Esophagus squamous epithelium (tissue), 5 donors: ENCODE measurements around the gene COL18A1. TPM values are rescaled to one million over a fixed set of nuclear protein-coding genes. Genes with fewer than 3 reads are reported as not detected.

Source experiments
- DNase-seq: peaks from one replicate; lab custom pipeline; 2025; lab: John Stamatoyannopoulos, UW
- H3K27ac ChIP-seq, 4 donors: fragments of 200-600 bp; sonication (generic); one replicate each; pipeline ENCODE4 v1.5.1; 2016 to 2019; ENCODE audit warnings: mild to moderate bottlenecking in 1 of 4
- H3K27me3 ChIP-seq, 4 donors: fragments of 200-600 bp; sonication (generic); 1 replicate in 3 of 4; 2 replicates in 1 of 4; pipeline versions ENCODE4 v1.5.1 to v1.6.0; 2017 to 2021; ENCODE audit warnings: antibody characterized with exemption in 1 of 4
- H3K36me3 ChIP-seq, 3 donors: fragments of 200-600 bp; sonication (generic); one replicate each; pipeline ENCODE4 v1.5.1; 2016 to 2019
- H3K4me1 ChIP-seq, 3 donors: fragments of 200-600 bp; sonication (generic); one replicate each; pipeline ENCODE4 v1.5.1; 2017 to 2019
- H3K4me3 ChIP-seq, 4 donors: fragments of 200-600 bp; sonication (generic); 1 replicate in 3 of 4; 2 replicates in 1 of 4; pipeline ENCODE4 v1.5.1; 2016 to 2019; ENCODE audit warnings: mild to moderate bottlenecking in 2 of 4, moderate library complexity in 1 of 4
- H3K9me3 ChIP-seq, 3 donors: fragments of 200-600 bp; sonication (generic); one replicate each; pipeline ENCODE4 v1.5.1; 2016 to 2019
- CTCF ChIP-seq, 6 experiments: fragments of 450-650 bp in 4 of 6; fragments of 200-600 bp in 2 of 6; sonication (generic) in 2 of 6; IDR thresholded peaks; one replicate each; pipeline ENCODE4 v1.5.1; 2016 to 2019; ENCODE audit warnings: antibody characterized with exemption in 6 of 6, mild to moderate bottlenecking in 4 of 6, moderate library complexity in 4 of 6
- POLR2A ChIP-seq, 4 donors: fragments of 450-650 bp; IDR thresholded peaks; one replicate each; pipeline ENCODE4 v1.6.1; 2017; ENCODE audit warnings: antibody characterized with exemption in 4 of 4, mild to moderate bottlenecking in 4 of 4, moderate library complexity in 3 of 4
- WGBS, 2 donors: methylation state at CpG; one replicate each; pipeline ENCODE4 v1.1.5; 2018; 5-methylcytosine and 5-hydroxymethylcytosine counted together
- intact Hi-C: fragments of 100-400 bp; cut with DNase I; formaldehyde crosslinking; loops from one replicate; pipeline ENCODE4 v1.15.0; 2022
- total RNA-seq, 4 donors: library from RNA; depleted of rRNA; stranded (reverse); fragments of >200 nt; gene quantifications; one replicate each; pipeline ENCODE4 v1.1.0, GENCODE V29; 2016
- donor health status: DM: yes; HTN: yes; CAD: no.

Gene COL18A1
- total RNA-seq, 4 donors from 2014 or later = 38.9 to 69.0 (median 52.5) TPM

GRCh38 chr21:45551783-45552695 is 147.1 kb downstream of the COL18A1 start:
- WGBS, 2 donors = 78% methylated on average over 6 to 15 of the region's 35 CpGs
- TF ChIP-seq POLR2A (IDR thresholded peaks at IDR 0.05) (no peak), CTCF (IDR thresholded peaks at IDR 0.05) (no peak)
- H3K9me3 ChIP-seq = no peaks in the 10 kb centered on the region
- H3K27me3 ChIP-seq = peaks cover 0 to 30% (median 0%) of the 10 kb centered on the region in 4 donors
- no peak for DNase-seq
- H3K36me3 ChIP-seq = no peaks in the 10 kb centered on the region
- peaks cover 6 to 44% (median 15%) of the 10 kb centered on the region in 3 donors for H3K4me1 ChIP-seq
- peak overlapping the region in 2 of 4 donors; percentile 50 to 72 for H3K27ac ChIP-seq
- H3K4me3 ChIP-seq = no peak overlapping the region
- intact Hi-C loops = no loop called here

DNA sequence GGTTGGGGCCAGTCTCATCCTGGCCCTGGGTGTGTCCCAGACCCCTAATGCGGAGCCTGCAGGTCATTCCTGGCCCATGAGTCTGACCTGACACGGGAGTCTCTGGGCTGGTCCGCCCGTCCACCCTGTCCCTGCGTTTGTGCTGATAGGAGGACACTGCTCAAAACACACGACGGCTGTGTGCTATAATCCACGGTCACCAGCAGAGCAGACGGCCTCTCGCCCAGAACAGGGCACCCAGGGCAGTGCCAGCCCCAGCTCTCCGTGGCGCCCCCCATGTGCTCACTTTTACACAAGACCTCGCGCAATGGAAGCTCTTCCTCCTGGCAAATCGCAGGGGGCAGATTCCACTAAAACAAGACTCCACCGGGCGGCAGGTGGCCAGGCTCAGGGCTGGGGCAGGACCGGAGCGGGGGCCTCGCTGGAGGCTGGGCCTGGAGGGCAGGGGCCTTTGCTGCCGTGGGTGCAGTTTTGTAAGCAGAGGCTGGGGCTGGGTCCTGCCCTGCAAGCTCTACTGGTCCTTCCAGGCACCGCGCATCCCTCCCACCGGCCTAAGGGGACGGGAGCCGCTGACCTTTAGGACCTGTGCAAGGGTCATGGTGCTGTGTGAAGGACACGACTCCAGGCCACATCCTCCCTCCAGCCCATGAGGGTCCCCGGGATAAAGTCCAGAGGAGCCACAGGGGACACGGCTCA is 147.9 kb downstream of the COL18A1 start:
- intact Hi-C loops = no loop called here
- Histone ChIP-seq H3K36me3 (no peaks in the 10 kb centered on the region), H3K4me3 (no peak overlapping the region), H3K27me3 (peaks cover 0 to 36% (median 0%) of the 10 kb centered on the region in 4 donors), H3K27ac (no peak overlapping the region), H3K4me1 (peaks cover 6 to 44% (median 15%) of the 10 kb centered on the region in 3 donors), H3K9me3 (no peaks in the 10 kb centered on the region)
- TF ChIP-seq CTCF (IDR thresholded peaks at IDR 0.05) = no peak
- no peak for TF ChIP-seq POLR2A (IDR thresholded peaks at IDR 0.05)
- 84 to 97% methylated on average over 4 to 6 of the region's 29 CpGs for WGBS, 2 donors
- no peak for DNase-seq

GRCh38 chr21:45554477-45555175 is 149.7 kb downstream of the COL18A1 start:
- Histone ChIP-seq H3K4me1 (peaks cover 6 to 44% (median 15%) of the 10 kb centered on the region in 3 donors), H3K4me3 (peak overlapping the region; percentile 30 to 82 (median 52)), H3K27me3 (peaks cover 0 to 47% (median 0%) of the 10 kb centered on the region in 4 donors), H3K9me3 (no peaks in the 10 kb centered on the region), H3K27ac (peak overlapping the region; percentile 44 to 83 (median 52)), H3K36me3 (no peaks in the 10 kb centered on the region)
- intact Hi-C loops = loop anchor here (5.0 kb wide), 2 partner anchors 43 to 268 kb away; no protein-coding TSS in a partner anchor
- TF ChIP-seq CTCF (IDR thresholded peaks at IDR 0.05) (peak; percentile 76 to 93 (median 90)), POLR2A (IDR thresholded peaks at IDR 0.05) (peak in 1 of 4 donors; percentile 50)
- WGBS, 2 donors = 0 to 1% methylated on average over 7 to 18 of the region's 53 CpGs
- DNase-seq = no peak

DNA sequence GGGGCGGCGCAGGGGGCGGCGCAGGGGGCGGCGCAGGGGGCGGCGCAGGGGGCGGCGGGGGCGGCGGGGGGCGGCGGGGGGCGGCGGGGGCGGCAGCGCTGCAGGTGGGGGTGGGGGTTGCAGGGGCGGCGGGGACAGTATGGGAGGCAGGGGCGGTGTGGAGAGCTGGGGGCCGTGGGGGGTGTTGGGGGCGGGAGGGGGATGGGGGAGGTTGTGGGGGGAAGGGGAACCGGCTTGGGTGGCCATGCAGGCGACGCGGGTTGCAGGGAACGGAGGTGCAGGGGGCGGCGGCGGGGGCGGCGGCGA is 150.2 kb downstream of the COL18A1 start:
- Histone ChIP-seq H3K36me3 (no peaks in the 10 kb centered on the region), H3K27ac (peak overlapping the region; percentile 56 to 94 (median 78)), H3K4me1 (peaks cover 6 to 39% (median 15%) of the 10 kb centered on the region in 3 donors), H3K27me3 (peaks cover 0 to 48% (median 0%) of the 10 kb centered on the region in 4 donors), H3K9me3 (no peaks in the 10 kb centered on the region), H3K4me3 (peak overlapping the region; percentile 23 to 70 (median 42))
- TF ChIP-seq POLR2A (IDR thresholded peaks at IDR 0.05) (no peak), CTCF (IDR thresholded peaks at IDR 0.05) (no peak)
- no CpG with 5 or more reads among the region's 34 CpGs for WGBS, 2 donors
- DNase-seq = no peak
- intact Hi-C loops = loop anchor here (5.0 kb wide), 2 partner anchors 42 to 267 kb away; no protein-coding TSS in a partner anchor
